KMS-11 (cell line): ENCODE results near the gene RAB38.

Source experiments
- H2AFZ ChIP-seq: fragments of 200-600 bp; sonication (generic); 2 replicates; pipeline ENCODE4 v1.6.1; 2016; ENCODE audit warnings: antibody characterized with exemption, mixed run types, low read depth
- H3K27ac ChIP-seq: fragments of 200-600 bp; sonication (generic); 2 replicates; pipeline ENCODE4 v1.6.1; 2016; ENCODE audit warnings: mild to moderate bottlenecking, mixed run types
- H3K27me3 ChIP-seq: fragments of 200-600 bp; sonication (generic); 2 replicates; pipeline ENCODE4 v1.6.1; 2017; ENCODE audit warnings: mild to moderate bottlenecking, low read depth, mixed run types, moderate library complexity; ENCODE audit not compliant: insufficient read depth
- H3K36me3 ChIP-seq: fragments of 200-600 bp; sonication (generic); 2 replicates; pipeline ENCODE4 v1.6.1; 2017; ENCODE audit warnings: mild to moderate bottlenecking, mixed run types; ENCODE audit not compliant: insufficient read depth
- H3K4me1 ChIP-seq: fragments of 200-600 bp; sonication (generic); 2 replicates; pipeline ENCODE4 v1.6.1; 2016; ENCODE audit warnings: mild to moderate bottlenecking, low read depth, mixed run types; ENCODE audit not compliant: poor library complexity, severe bottlenecking
- H3K4me2 ChIP-seq: fragments of 200-600 bp; sonication (generic); 2 replicates; pipeline ENCODE4 v1.7.0; 2016; ENCODE audit warnings: mild to moderate bottlenecking, mixed run types
- H3K4me3 ChIP-seq: fragments of 200-600 bp; sonication (generic); IDR thresholded peaks from 2 replicates; pipeline ENCODE4 v1.6.1; 2017; ENCODE audit warnings: low read depth, low read length, mixed read lengths; ENCODE audit not compliant: insufficient read depth
- H3K79me2 ChIP-seq: fragments of 200-600 bp; sonication (generic); 2 replicates; pipeline ENCODE4 v1.6.1; 2016; ENCODE audit warnings: low read depth, mixed run types; ENCODE audit not compliant: insufficient read depth
- H3K9ac ChIP-seq: fragments of 200-600 bp; sonication (generic); 2 replicates; pipeline ENCODE4 v1.6.1; 2016; ENCODE audit warnings: mild to moderate bottlenecking, mixed run types
- H4K20me1 ChIP-seq: fragments of 200-600 bp; sonication (generic); 2 replicates; pipeline ENCODE4 v1.6.1; 2016; ENCODE audit warnings: mild to moderate bottlenecking, mixed run types; ENCODE audit not compliant: insufficient read depth
- TF ChIP-seq, protein P1 (sequence below): fragments of 200-600 bp; sonication (generic); conservative IDR thresholded peaks from 2 replicates; pipeline ENCODE4 v1.6.1; 2017; ENCODE audit warnings: low read depth, mild to moderate bottlenecking, antibody characterized with exemption, low read length, moderate library complexity, mixed read lengths

Gene RAB38

GRCh38 chr11:88188932-88189253 lies 13.7 kb upstream of the RAB38 start:
- no peaks in the 10 kb centered on the region for H3K27me3 ChIP-seq
- H3K4me2 ChIP-seq: no peak overlapping the region
- TF ChIP-seq, protein P1, sequence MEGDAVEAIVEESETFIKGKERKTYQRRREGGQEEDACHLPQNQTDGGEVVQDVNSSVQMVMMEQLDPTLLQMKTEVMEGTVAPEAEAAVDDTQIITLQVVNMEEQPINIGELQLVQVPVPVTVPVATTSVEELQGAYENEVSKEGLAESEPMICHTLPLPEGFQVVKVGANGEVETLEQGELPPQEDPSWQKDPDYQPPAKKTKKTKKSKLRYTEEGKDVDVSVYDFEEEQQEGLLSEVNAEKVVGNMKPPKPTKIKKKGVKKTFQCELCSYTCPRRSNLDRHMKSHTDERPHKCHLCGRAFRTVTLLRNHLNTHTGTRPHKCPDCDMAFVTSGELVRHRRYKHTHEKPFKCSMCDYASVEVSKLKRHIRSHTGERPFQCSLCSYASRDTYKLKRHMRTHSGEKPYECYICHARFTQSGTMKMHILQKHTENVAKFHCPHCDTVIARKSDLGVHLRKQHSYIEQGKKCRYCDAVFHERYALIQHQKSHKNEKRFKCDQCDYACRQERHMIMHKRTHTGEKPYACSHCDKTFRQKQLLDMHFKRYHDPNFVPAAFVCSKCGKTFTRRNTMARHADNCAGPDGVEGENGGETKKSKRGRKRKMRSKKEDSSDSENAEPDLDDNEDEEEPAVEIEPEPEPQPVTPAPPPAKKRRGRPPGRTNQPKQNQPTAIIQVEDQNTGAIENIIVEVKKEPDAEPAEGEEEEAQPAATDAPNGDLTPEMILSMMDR: no peak
- no peaks in the 10 kb centered on the region for H3K36me3 ChIP-seq
- no peak overlapping the region for H2AFZ ChIP-seq
- H3K4me1 ChIP-seq: no peaks in the 10 kb centered on the region
- H3K79me2 ChIP-seq: no peaks in the 10 kb centered on the region
- H3K9ac ChIP-seq: no peak overlapping the region
- no peaks in the 10 kb centered on the region for H4K20me1 ChIP-seq
- no peak overlapping the region for H3K4me3 ChIP-seq
- H3K27ac ChIP-seq: no peak overlapping the region

GRCh38 chr11:88188251-88188931 lies 13.1 kb upstream of the RAB38 start:
- Histone ChIP-seq H3K9ac (no peak overlapping the region), H3K4me3 (no peak overlapping the region)

DNA sequence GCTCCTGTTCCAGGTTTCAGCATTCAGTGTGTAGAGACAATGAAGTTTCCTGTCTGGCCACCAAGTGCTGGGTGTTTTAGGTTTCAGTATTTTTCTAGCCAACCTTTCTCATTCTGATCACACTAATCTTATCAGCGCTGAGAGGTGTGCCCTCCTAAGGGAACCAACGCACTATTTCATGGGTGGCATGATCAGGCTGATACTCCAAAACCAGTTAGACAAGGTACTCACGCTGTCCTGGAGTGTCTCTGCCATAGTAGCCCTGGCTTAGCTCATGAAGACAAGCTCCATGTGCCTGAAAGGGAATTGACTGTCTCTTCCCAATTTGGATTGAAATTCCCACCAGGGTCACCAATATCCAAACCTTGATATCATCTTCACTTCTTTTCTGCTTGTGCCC lies 8.0 kb upstream of the RAB38 start:
- H3K27me3 ChIP-seq: no peaks in the 10 kb centered on the region
- H3K4me1 ChIP-seq: peaks cover 4% of the 10 kb centered on the region
- H3K36me3 ChIP-seq: no peaks in the 10 kb centered on the region
- no peaks in the 10 kb centered on the region for H3K79me2 ChIP-seq
- H3K4me3 ChIP-seq: no peak overlapping the region
- no peak overlapping the region for H3K4me2 ChIP-seq
- TF ChIP-seq, protein P1: no peak
- H3K9ac ChIP-seq: no peak overlapping the region
- no peak overlapping the region for H3K27ac ChIP-seq
- no peak overlapping the region for H2AFZ ChIP-seq
- H4K20me1 ChIP-seq: no peaks in the 10 kb centered on the region

More at GRCh38 chr11:88188251-88188931, 13.1 kb upstream of the RAB38 start:
- Histone ChIP-seq H4K20me1 (no peaks in the 10 kb centered on the region), H3K27me3 (no peaks in the 10 kb centered on the region), H3K79me2 (no peaks in the 10 kb centered on the region), H3K36me3 (no peaks in the 10 kb centered on the region), H3K4me1 (no peaks in the 10 kb centered on the region), H3K27ac (no peak overlapping the region), H3K4me2 (no peak overlapping the region), H2AFZ (no peak overlapping the region)
- TF ChIP-seq, protein P1: no peak

DNA sequence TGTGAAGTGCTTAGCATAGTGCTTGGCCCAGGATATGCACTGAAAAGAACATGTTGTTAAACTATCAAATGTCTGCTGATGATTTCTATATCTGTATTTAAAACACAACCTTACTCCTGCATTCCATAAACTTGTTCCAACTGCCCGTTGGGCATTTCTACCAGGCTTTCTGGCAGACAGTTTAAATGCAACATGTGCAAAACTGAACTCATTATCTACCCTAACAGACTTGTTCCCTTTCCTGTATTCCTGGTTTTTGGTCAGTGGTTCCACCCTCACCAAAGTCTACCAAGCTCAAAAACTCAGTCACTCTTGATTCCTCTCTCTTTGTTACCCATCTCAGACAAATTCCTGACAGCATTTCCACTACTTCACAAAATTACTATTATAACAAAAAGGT lies 6.5 kb upstream of the RAB38 start:
- Histone ChIP-seq H3K4me1 (peaks cover 4% of the 10 kb centered on the region), H3K4me2 (no peak overlapping the region), H3K27ac (no peak overlapping the region), H2AFZ (no peak overlapping the region), H3K27me3 (no peaks in the 10 kb centered on the region), H3K79me2 (no peaks in the 10 kb centered on the region), H3K36me3 (no peaks in the 10 kb centered on the region), H4K20me1 (no peaks in the 10 kb centered on the region), H3K4me3 (no peak overlapping the region), H3K9ac (no peak overlapping the region)
- TF ChIP-seq, protein P1: no peak
